ENCODE data around the gene METTL2B.
"Not testable (repeated sequence)": the region's sequence is repeated elsewhere in the genome, so short reads cannot be mapped to it uniquely, and the experiment has no call there.

DNA sequence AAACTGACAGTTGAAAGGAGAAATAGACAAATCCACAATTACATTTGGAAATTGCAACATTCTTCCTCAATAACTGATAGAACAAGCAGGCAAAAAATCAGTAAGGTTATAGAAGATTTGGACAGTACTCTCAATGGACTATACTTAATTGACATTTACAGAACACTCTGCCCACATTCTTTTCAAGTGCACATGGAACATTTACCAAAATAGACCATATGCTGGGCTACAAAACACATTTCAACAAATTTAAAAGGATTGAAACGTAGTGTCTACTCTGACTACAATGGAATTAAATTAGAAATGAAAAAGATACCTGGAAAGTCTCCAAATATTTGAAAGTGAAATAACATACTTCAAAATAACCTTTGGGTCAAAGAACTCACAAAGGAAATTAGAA is 77.8 kb downstream of the METTL2B start:
- TF ChIP-seq, protein P1, sequence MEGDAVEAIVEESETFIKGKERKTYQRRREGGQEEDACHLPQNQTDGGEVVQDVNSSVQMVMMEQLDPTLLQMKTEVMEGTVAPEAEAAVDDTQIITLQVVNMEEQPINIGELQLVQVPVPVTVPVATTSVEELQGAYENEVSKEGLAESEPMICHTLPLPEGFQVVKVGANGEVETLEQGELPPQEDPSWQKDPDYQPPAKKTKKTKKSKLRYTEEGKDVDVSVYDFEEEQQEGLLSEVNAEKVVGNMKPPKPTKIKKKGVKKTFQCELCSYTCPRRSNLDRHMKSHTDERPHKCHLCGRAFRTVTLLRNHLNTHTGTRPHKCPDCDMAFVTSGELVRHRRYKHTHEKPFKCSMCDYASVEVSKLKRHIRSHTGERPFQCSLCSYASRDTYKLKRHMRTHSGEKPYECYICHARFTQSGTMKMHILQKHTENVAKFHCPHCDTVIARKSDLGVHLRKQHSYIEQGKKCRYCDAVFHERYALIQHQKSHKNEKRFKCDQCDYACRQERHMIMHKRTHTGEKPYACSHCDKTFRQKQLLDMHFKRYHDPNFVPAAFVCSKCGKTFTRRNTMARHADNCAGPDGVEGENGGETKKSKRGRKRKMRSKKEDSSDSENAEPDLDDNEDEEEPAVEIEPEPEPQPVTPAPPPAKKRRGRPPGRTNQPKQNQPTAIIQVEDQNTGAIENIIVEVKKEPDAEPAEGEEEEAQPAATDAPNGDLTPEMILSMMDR (IDR thresholded peaks at IDR 0.05) = not testable (repeated sequence)
- not testable (repeated sequence) for TF ChIP-seq EZH2 (IDR thresholded peaks at IDR 0.05)

Measured in neural progenitor cell (in vitro differentiated cells).